MM.1S (cell line): Measurements from ENCODE around the gene ADAM8.

Experiments
- DNase-seq: peaks from one replicate; pipeline ENCODE4 v3.0.0-alpha.2; 2015
- H2AFZ ChIP-seq: fragments of 300-600 bp; sonication (generic); 2 replicates; pipeline ENCODE4 v1.6.0; 2016; ENCODE audit warnings: antibody characterized with exemption, low read length
- H3F3A ChIP-seq: fragments of 300-600 bp; sonication (generic); 2 replicates; pipeline ENCODE4 v1.6.1; 2016; ENCODE audit warnings: mild to moderate bottlenecking, antibody characterized with exemption, low read length, moderate library complexity, mixed read lengths; ENCODE audit not compliant: insufficient read depth
- H3K27ac ChIP-seq: fragments of 300-600 bp; sonication (generic); 2 replicates; pipeline ENCODE4 v1.5.1; 2016; ENCODE audit warnings: mild to moderate bottlenecking, low read length
- H3K27me3 ChIP-seq: fragments of 300-600 bp; sonication (generic); replicated peaks from 2 replicates; pipeline ENCODE4 v1.6.0; 2016; ENCODE audit warnings: low read length; ENCODE audit not compliant: insufficient read depth
- H3K36me3 ChIP-seq: fragments of 300-600 bp; sonication (generic); replicated peaks from 2 replicates; pipeline ENCODE4 v1.6.1; 2016; ENCODE audit warnings: mild to moderate bottlenecking, low read length, mixed read lengths; ENCODE audit not compliant: insufficient read depth
- H3K4me1 ChIP-seq: fragments of 300-600 bp; sonication (generic); 2 replicates; pipeline ENCODE4 v1.6.1; 2016; ENCODE audit warnings: low read length, mixed read lengths
- H3K4me2 ChIP-seq: fragments of 300-600 bp; sonication (generic); 2 replicates; pipeline ENCODE4 v1.6.0; 2016; ENCODE audit warnings: low read depth, low read length
- H3K4me3 ChIP-seq: fragments of 300-600 bp; sonication (generic); 2 replicates; pipeline ENCODE4 v1.5.1; 2016; ENCODE audit warnings: low read length, mixed read lengths
- H3K79me2 ChIP-seq: fragments of 300-600 bp; sonication (generic); 2 replicates; pipeline ENCODE4 v1.6.1; 2016; ENCODE audit warnings: mixed run types, low read length, mixed read lengths
- H3K9ac ChIP-seq: fragments of 300-600 bp; sonication (generic); 2 replicates; pipeline ENCODE4 v1.6.1; 2016; ENCODE audit warnings: low read length, mixed read lengths
- H3K9me2 ChIP-seq: fragments of 300-600 bp; sonication (generic); replicated peaks from 2 replicates; pipeline ENCODE4 v1.6.1; 2016; ENCODE audit warnings: mild to moderate bottlenecking, low read length, mixed read lengths; ENCODE audit not compliant: insufficient read depth
- H3K9me3 ChIP-seq: fragments of 300-600 bp; sonication (generic); replicated peaks from 2 replicates; pipeline ENCODE4 v1.6.1; 2016; ENCODE audit warnings: mild to moderate bottlenecking, low read length, mixed read lengths; ENCODE audit not compliant: insufficient read depth
- H4K20me1 ChIP-seq: fragments of 300-600 bp; sonication (generic); 2 replicates; pipeline ENCODE4 v1.6.1; 2016; ENCODE audit warnings: mild to moderate bottlenecking, low read length, moderate library complexity, mixed read lengths; ENCODE audit not compliant: insufficient read depth
- CTCF ChIP-seq: fragments of 300-600 bp; sonication (generic); IDR thresholded peaks from 2 replicates; pipeline ENCODE4 v1.5.1; 2016; ENCODE audit warnings: antibody characterized with exemption, low read length, mixed read lengths
- EZH2 ChIP-seq: fragments of 300-600 bp; sonication (generic); optimal IDR thresholded peaks from 2 replicates; pipeline ENCODE3; 2017; ENCODE audit warnings: low read depth, mild to moderate bottlenecking, antibody characterized with exemption, low read length, mixed read lengths
- EZH2phosphoT487 ChIP-seq: fragments of 300-600 bp; sonication (generic); IDR thresholded peaks from 2 replicates; pipeline ENCODE4 v1.6.1; 2018; ENCODE audit warnings: antibody characterized with exemption, low read length

The ADAM8 gene

DNA sequence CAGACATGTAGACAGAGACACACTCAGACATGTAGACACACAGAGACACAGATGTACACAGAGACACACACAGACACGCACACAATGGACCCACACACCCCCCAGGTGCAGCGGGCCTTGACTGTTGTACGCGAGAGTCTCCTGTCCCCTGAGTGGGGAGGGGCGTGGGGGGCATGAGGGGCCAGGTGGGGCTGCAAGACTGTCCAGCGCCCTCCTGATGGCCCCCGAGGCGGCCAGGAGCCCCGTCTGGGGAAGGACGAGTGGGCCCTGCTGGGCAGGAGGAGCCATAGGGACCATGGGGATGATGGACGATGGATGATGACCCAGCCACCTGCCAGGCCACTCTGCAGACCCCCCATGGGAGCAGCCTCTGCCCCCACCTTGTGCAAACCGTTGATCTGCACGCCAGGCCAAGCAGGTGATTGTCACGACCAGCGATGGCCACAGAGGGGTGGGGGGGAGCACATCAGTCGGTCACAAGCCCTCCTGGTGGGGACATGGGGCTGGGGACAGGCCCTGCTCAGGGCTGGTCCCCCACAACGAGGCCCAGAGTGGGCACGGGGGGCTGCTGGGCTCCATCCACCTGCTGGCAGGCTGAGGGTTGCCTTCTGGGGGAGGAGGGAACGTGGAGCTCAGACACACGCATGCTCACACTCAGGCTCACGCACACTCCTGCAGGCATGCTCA, 27.4 kb downstream of the ADAM8 start:
- H3F3A ChIP-seq, result no peaks in the 10 kb centered on the region
- no peaks in the 10 kb centered on the region for H3K4me1 ChIP-seq
- H2AFZ ChIP-seq, result no peak overlapping the region
- no peak overlapping the region for H3K4me2 ChIP-seq
- no peak overlapping the region for H3K9ac ChIP-seq
- no peaks in the 10 kb centered on the region for H4K20me1 ChIP-seq
- no peak overlapping the region for H3K27ac ChIP-seq
- no peaks in the 10 kb centered on the region for H3K36me3 ChIP-seq
- H3K9me3 ChIP-seq, result no peaks in the 10 kb centered on the region
- no peaks in the 10 kb centered on the region for H3K9me2 ChIP-seq
- no peak for TF ChIP-seq EZH2
- no peak for TF ChIP-seq EZH2phosphoT487
- no peak for TF ChIP-seq CTCF
- no peak for DNase-seq
- H3K4me3 ChIP-seq, result no peak overlapping the region
- H3K27me3 ChIP-seq, result peaks cover 96% of the 10 kb centered on the region
- no peaks in the 10 kb centered on the region for H3K79me2 ChIP-seq

DNA sequence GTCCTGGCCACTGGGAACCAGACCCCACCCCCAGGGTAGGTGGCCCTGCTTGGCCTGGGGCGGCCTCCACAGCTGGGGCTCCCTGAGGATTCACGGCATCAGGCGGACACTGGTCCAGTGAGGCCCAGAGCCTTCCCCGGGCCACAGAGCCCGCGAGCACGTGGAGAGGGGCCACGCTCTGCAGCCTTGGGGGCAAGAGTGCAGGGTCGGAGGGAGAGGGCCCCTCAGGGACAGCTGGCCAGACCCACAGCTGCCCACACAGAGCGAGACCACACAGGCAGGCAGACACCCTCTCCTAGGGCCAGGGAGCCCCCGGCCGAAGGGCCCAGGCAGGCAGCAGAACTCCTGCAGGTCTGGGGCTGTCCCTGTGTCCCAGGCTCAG, 28.3 kb downstream of the ADAM8 start:
- DNase-seq, result no peak
- no peak overlapping the region for H2AFZ ChIP-seq
- peaks cover 95% of the 10 kb centered on the region for H3K27me3 ChIP-seq
- TF ChIP-seq EZH2phosphoT487 (no peak), EZH2 (no peak), CTCF (no peak)
- no peak overlapping the region for H3K4me2 ChIP-seq
- H3K79me2 ChIP-seq, result no peaks in the 10 kb centered on the region
- no peaks in the 10 kb centered on the region for H3K9me2 ChIP-seq
- no peak overlapping the region for H3K9ac ChIP-seq
- no peaks in the 10 kb centered on the region for H3F3A ChIP-seq
- H3K27ac ChIP-seq, result no peak overlapping the region
- H4K20me1 ChIP-seq, result no peaks in the 10 kb centered on the region
- no peak overlapping the region for H3K4me3 ChIP-seq
- no peaks in the 10 kb centered on the region for H3K36me3 ChIP-seq
- no peaks in the 10 kb centered on the region for H3K9me3 ChIP-seq
- H3K4me1 ChIP-seq, result no peaks in the 10 kb centered on the region

DNA sequence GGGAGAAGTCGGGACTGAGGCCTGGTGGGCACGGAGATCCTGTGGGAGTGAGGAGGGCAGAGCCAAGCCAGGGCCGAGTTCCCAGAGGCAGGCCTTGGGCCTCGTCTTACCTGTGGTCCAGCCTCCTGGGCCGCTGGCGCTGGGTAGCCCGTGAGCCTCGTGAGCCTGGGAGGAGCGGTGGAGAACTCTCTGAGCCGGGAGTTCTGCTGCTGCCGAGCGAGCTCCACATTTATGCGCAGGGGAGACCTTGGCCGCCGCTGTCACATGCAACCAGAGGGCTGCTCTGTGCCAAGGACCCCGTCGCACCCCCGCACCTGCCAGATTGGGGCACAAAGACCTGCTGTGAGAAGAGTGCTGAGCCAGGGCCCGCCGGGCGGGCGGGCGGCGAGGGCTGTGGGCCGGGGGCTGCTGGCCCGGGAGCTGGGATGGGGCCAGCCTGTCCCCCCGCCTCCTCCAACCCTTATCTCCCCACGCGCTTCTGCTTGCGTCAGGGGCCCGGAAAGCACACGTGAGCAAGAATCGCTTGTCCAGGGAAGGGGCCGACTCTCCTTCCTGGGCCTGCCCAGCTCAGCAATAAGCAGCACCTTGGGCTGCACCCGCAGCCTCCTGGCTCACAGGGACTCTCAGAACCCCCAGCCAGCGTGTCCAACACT, 28.9 kb downstream of the ADAM8 start:
- no peak overlapping the region for H3K27ac ChIP-seq
- H3K4me2 ChIP-seq, result no peak overlapping the region
- no peaks in the 10 kb centered on the region for H3K4me1 ChIP-seq
- no peaks in the 10 kb centered on the region for H3K9me3 ChIP-seq
- TF ChIP-seq EZH2 (no peak), CTCF (no peak), EZH2phosphoT487 (no peak)
- no peaks in the 10 kb centered on the region for H3K36me3 ChIP-seq
- no peaks in the 10 kb centered on the region for H3F3A ChIP-seq
- H3K79me2 ChIP-seq, result no peaks in the 10 kb centered on the region
- H3K9me2 ChIP-seq, result no peaks in the 10 kb centered on the region
- no peak overlapping the region for H2AFZ ChIP-seq
- no peak for DNase-seq
- H3K27me3 ChIP-seq, result peaks cover 91% of the 10 kb centered on the region
- no peak overlapping the region for H3K9ac ChIP-seq
- no peaks in the 10 kb centered on the region for H4K20me1 ChIP-seq
- H3K4me3 ChIP-seq, result no peak overlapping the region
